H9 (cell line): ENCODE measurements around the gene MYOF. TPM values are rescaled to one million over a fixed set of nuclear protein-coding genes. Genes with fewer than 3 reads are reported as not detected.

ENCODE experiments used
- DNase-seq: peaks from one replicate; pipeline ENCODE4 v3.0.0-alpha.2; 2017
- H2AFZ ChIP-seq: one replicate; pipeline ENCODE4 v1.6.1; 2013; ENCODE audit warnings: mild to moderate bottlenecking, low read length, control low read depth, moderate library complexity
- H2AK5ac ChIP-seq: 2 replicates; pipeline ENCODE4 v1.6.1; 2013; ENCODE audit warnings: low read length, control low read depth, mixed read lengths; ENCODE audit not compliant: insufficient read length
- H2BK120ac ChIP-seq: one replicate; pipeline ENCODE4 v1.6.1; 2013; ENCODE audit warnings: low read depth, mild to moderate bottlenecking, low read length, control low read depth, inconsistent platforms; ENCODE audit not compliant: poor library complexity, severe bottlenecking
- H2BK12ac ChIP-seq: 2 replicates; pipeline ENCODE4 v1.6.1; 2013; ENCODE audit warnings: low read length, control low read depth, mixed read lengths, low read depth; ENCODE audit not compliant: insufficient read length
- H2BK15ac ChIP-seq: 2 replicates; pipeline ENCODE4 v1.6.1; 2013; ENCODE audit warnings: low read depth, low read length, control low read depth
- H2BK20ac ChIP-seq: one replicate; pipeline ENCODE4 v1.6.1; 2013; ENCODE audit warnings: low read depth, mild to moderate bottlenecking, low read length, control low read depth, inconsistent platforms; ENCODE audit not compliant: poor library complexity, severe bottlenecking
- H2BK5ac ChIP-seq: 2 replicates; pipeline ENCODE4 v1.6.1; 2013; ENCODE audit warnings: low read length, control low read depth, mixed read lengths; ENCODE audit not compliant: insufficient read length
- H3K14ac ChIP-seq: 2 replicates; pipeline ENCODE4 v1.6.1; 2013; ENCODE audit warnings: low read length, control low read depth; ENCODE audit not compliant: insufficient read depth
- H3K18ac ChIP-seq: 2 replicates; pipeline ENCODE4 v1.6.1; 2013; ENCODE audit warnings: low read depth, mild to moderate bottlenecking, mixed read lengths, low read length, control low read depth; ENCODE audit not compliant: insufficient read length
- H3K23ac ChIP-seq: 2 replicates; pipeline ENCODE4 v1.6.1; 2013; ENCODE audit warnings: low read length, control low read depth, mixed read lengths, low read depth; ENCODE audit not compliant: insufficient read length
- H3K23me2 ChIP-seq: 2 replicates; pipeline ENCODE4 v1.6.1; 2013; ENCODE audit warnings: low read depth, mild to moderate bottlenecking, mixed read lengths, low read length, control low read depth; ENCODE audit not compliant: insufficient read length, poor library complexity, severe bottlenecking
- H3K27ac ChIP-seq: 2 replicates; pipeline ENCODE4 v1.5.1; 2013; ENCODE audit warnings: low read length, control low read depth, mixed read lengths, low read depth; ENCODE audit not compliant: insufficient read length
- H3K27me3 ChIP-seq: 2 replicates; pipeline ENCODE4 v1.6.1; 2013; ENCODE audit warnings: low read length, control low read depth, inconsistent platforms; ENCODE audit not compliant: insufficient read depth
- H3K4ac ChIP-seq: 2 replicates; pipeline ENCODE4 v1.6.1; 2013; ENCODE audit warnings: low read depth, mild to moderate bottlenecking, control low read depth, inconsistent platforms, low read length, moderate library complexity
- H3K4me1 ChIP-seq: 2 replicates; pipeline ENCODE4 v1.6.1; 2013; ENCODE audit warnings: low read length, control low read depth, inconsistent platforms; ENCODE audit not compliant: insufficient read depth
- H3K4me2 ChIP-seq: 2 replicates; pipeline ENCODE4 v1.6.1; 2013; ENCODE audit warnings: low read length, control low read depth, mixed read lengths; ENCODE audit not compliant: insufficient read length, insufficient read depth
- H3K56ac ChIP-seq: 2 replicates; pipeline ENCODE4 v1.6.1; 2013; ENCODE audit warnings: low read depth, mild to moderate bottlenecking, mixed read lengths, low read length, control low read depth; ENCODE audit not compliant: insufficient read length
- H3K79me1 ChIP-seq: 2 replicates; pipeline ENCODE4 v1.6.1; 2013; ENCODE audit warnings: low read depth, mild to moderate bottlenecking, moderate library complexity, low read length, control low read depth, inconsistent platforms; ENCODE audit not compliant: insufficient read depth, poor library complexity, severe bottlenecking
- H3K79me2 ChIP-seq: 2 replicates; pipeline ENCODE4 v1.6.1; 2013; ENCODE audit warnings: low read length, control low read depth, inconsistent platforms; ENCODE audit not compliant: insufficient read depth
- H3K9ac ChIP-seq: 2 replicates; pipeline ENCODE4 v1.6.1; 2013; ENCODE audit warnings: low read length, control low read depth, mixed read lengths; ENCODE audit not compliant: insufficient read length; ENCODE audit errors: extremely low read depth
- H3K9me3 ChIP-seq: one replicate; pipeline ENCODE4 v1.6.1; 2013; ENCODE audit warnings: low read depth, low read length, inconsistent platforms; ENCODE audit not compliant: control insufficient read depth
- H3T11ph ChIP-seq: one replicate; pipeline ENCODE4 v1.6.1; 2013; ENCODE audit warnings: mild to moderate bottlenecking, low read length, control low read depth, inconsistent platforms
- H4K20me1 ChIP-seq: one replicate; pipeline ENCODE4 v1.6.1; 2013; ENCODE audit not compliant: control insufficient read depth, insufficient read length, insufficient read depth
- H4K5ac ChIP-seq: 2 replicates; pipeline ENCODE4 v1.6.1; 2013; ENCODE audit warnings: low read depth, mild to moderate bottlenecking, mixed read lengths, low read length, control low read depth; ENCODE audit not compliant: insufficient read length
- H4K8ac ChIP-seq: replicated peaks from 2 replicates; pipeline ENCODE4 v1.6.1; 2013; ENCODE audit warnings: low read length, control low read depth, mixed read lengths, low read depth; ENCODE audit not compliant: insufficient read length
- H4K91ac ChIP-seq: 2 replicates; pipeline ENCODE4 v1.6.1; 2013; ENCODE audit warnings: low read depth, mild to moderate bottlenecking, moderate library complexity, mixed read lengths, low read length, control low read depth; ENCODE audit not compliant: insufficient read length
- H3K27ac Mint-ChIP-seq, 3 experiments: 2 replicates in 2 of 3; 3 replicates in 1 of 3; pipeline ENCODE4 v1.8.0; 2020 to 2021; ENCODE audit warnings: mixed read lengths in 3 of 3, mild to moderate bottlenecking in 1 of 3, moderate library complexity in 1 of 3
- H3K27me3 Mint-ChIP-seq: 2 replicates; pipeline ENCODE4 v1.8.0; 2021; ENCODE audit warnings: low read depth, mild to moderate bottlenecking, moderate library complexity, mixed read lengths
- H3K36me3 Mint-ChIP-seq, 3 experiments: 2 replicates in 2 of 3; 3 replicates in 1 of 3; pipeline ENCODE4 v1.8.0; 2020 to 2021; ENCODE audit warnings: low read depth in 3 of 3, mixed read lengths in 3 of 3; ENCODE audit not compliant: insufficient read depth in 1 of 3
- H3K4me1 Mint-ChIP-seq, 2 experiments: 2 replicates each; pipeline ENCODE4 v1.8.0; 2020; ENCODE audit warnings: mixed read lengths in 2 of 2
- H3K4me3 Mint-ChIP-seq, 2 experiments: 2 replicates in 1 of 2; 3 replicates in 1 of 2; pipeline ENCODE4 v1.8.0; 2020 to 2021; ENCODE audit warnings: mild to moderate bottlenecking in 2 of 2, mixed read lengths in 2 of 2, moderate library complexity in 1 of 2
- H3K9me3 Mint-ChIP-seq, 2 experiments: 2 replicates in 1 of 2; 3 replicates in 1 of 2; pipeline ENCODE4 v1.8.0; 2020; ENCODE audit warnings: mild to moderate bottlenecking in 2 of 2, mixed read lengths in 2 of 2, moderate library complexity in 1 of 2
- CTCF ChIP-seq: fragments of 200-600 bp; sonication (generic); conservative IDR thresholded peaks from 3 replicates; pipeline ENCODE4 v1.8.0; 2021; ENCODE audit warnings: antibody characterized with exemption, mild to moderate bottlenecking
- WGBS: extraction: QIAGEN DNeasy Blood & Tissue Kit; methylation state at CpG from one replicate; pipeline ENCODE4 v1.1.7; 2013; ENCODE audit warnings: missing lambda C conversion rate, low lambda C conversion rate, mixed read lengths; ENCODE audit not compliant: insufficient read length; ENCODE audit errors: extremely low coverage; 5-methylcytosine and 5-hydroxymethylcytosine counted together
- total RNA-seq: library from RNA; stranded (reverse); gene quantifications from 2 replicates; pipeline ENCODE4 v1.2.1, GENCODE V29; 2021

The MYOF gene
- total RNA-seq, 1 experiment from 2014 or later, result 2.8 TPM

- Mint-ChIP-seq H3K4me1 (peaks cover 5 to 6% of the 10 kb centered on the region in 2 experiments), H3K27ac (no peak overlapping the region), H3K4me3 (no peak overlapping the region), H3K9me3 (no peaks in the 10 kb centered on the region), H3K27me3 (no peaks in the 10 kb centered on the region), H3K36me3 (no peaks in the 10 kb centered on the region; a peak in 1 of 7 replicates)
- Histone ChIP-seq H3K79me1 (no peaks in the 10 kb centered on the region), H2BK5ac (no peak overlapping the region), H3K23ac (no peak overlapping the region), H2BK15ac (no peak overlapping the region), H3K79me2 (no peaks in the 10 kb centered on the region), H4K8ac (no peak overlapping the region), H3K18ac (no peak overlapping the region), H3K4me1 (peaks cover 3% of the 10 kb centered on the region; the same call in 1 of the 2 replicates), H3K56ac (no peak overlapping the region), H2AFZ (no peak overlapping the region), H2BK20ac (no peak overlapping the region), H2BK120ac (no peak overlapping the region), H4K5ac (no peak overlapping the region), H3K9me3 (no peaks in the 10 kb centered on the region), H3K23me2 (no peaks in the 10 kb centered on the region), H3K27me3 (no peaks in the 10 kb centered on the region; the same call in 1 of the 2 replicates), H4K91ac (no peak overlapping the region), H3T11ph (no peak overlapping the region), H4K20me1 (no peaks in the 10 kb centered on the region), H3K27ac (no peak overlapping the region), H3K4me2 (no peak overlapping the region), H2AK5ac (no peak overlapping the region), H3K14ac (no peak overlapping the region), H3K4ac (no peak overlapping the region), H2BK12ac (no peak overlapping the region), H3K9ac (no peak overlapping the region)
- DNase-seq, result no peak
- TF ChIP-seq CTCF, result no peak
- no CpG with 5 or more reads among the region's 4 CpGs for WGBS
These were observed 139.8 kb downstream of the MYOF start for GRCh38 chr10:93342366-93342765.
